HG02973 (cell line): ENCODE results near the gene NLRC4.
"Not testable (repeated sequence)": the region's sequence is repeated elsewhere in the genome, so short reads cannot be mapped to it uniquely, and the experiment has no call there.

Experiments
- ATAC-seq: cut with Tn5 transposase; IDR thresholded peaks from one replicate; pipeline ENCODE4 v1.9.1; 2021; ENCODE audit warnings: moderate library complexity; ENCODE audit not compliant: unreplicated experiment

NLRC4 gene

DNA sequence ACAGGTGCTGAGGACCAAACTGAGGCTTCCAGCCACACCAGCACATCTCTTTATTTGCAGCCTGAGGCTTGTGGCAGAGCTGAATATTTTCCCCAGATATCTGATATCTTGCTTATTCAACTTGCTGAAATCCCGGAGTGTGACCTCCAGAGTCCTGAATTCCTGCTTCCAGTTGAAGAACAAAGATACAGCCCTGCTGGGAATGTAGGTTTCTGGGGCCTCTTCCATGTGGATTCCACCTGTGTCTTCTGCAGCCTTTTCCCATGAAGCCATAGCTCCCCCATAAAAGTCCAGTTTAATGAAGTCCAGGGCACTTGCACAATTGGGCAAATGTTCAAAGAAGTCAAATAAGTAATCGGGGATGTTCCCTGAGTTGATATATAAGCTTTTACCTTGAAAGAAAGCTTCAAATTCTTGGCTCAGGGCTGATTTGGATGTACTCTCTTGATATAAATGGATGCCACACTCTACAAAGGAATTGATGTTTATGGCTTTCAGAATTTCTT is 14.9 kb downstream of the NLRC4 start:
- no peak for ATAC-seq

DNA sequence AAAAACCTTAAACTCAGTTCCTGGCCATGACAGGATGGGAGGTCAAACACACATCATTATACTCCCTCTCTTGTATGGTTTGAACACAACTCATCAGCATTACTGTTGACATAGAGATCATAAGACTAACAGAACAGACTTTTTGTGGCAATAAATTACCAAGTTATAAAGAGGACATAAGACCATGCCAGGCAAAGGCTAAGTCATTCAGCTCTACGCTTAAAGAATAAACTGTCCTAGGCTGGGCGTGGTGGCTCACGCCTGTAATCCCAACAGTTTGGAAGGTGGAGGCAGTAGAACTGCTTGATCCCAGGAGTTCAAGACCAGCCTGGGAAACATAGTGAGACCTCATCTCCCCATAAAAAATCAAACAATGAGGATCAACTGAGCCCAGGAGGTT is 16.4 kb downstream of the NLRC4 start:
- no peak for ATAC-seq

DNA sequence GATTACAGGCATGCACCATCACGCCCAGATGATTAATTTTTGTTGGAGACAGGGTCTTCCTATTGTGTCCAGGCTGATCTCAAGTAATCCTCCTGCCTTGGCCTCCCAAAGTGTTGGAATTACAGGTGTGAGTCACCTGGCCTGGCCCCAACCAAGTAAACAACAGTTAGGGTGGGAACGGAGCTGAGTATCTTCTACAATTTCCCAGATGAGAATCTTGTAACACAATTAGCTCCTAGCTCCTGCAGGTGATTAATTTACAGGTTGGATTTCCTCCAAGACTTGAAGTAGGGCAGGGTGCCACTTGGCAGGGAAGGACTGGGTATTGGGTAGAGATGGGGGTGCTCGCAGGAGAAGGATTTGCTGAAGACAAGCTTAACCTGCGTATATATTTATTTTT is 17.8 kb downstream of the NLRC4 start:
- ATAC-seq, result no peak

DNA sequence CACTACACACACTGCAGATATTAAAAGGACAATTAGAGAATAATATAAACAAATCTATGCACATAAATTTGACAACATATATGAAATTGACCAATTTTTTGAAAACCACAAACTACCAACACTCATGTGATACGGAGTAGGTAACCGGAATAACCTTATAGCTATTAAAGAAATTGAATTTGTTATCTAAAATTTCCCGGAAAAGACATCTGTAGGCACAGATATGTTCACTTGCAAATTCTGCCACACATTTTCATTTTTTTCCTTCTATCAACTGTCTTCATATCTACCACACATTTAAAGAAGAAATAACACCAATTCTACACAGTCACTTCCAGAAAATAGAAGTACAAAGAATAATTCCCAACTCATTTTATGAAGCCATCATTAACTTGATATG is 22.4 kb downstream of the NLRC4 start:
- ATAC-seq, result no peak

DNA sequence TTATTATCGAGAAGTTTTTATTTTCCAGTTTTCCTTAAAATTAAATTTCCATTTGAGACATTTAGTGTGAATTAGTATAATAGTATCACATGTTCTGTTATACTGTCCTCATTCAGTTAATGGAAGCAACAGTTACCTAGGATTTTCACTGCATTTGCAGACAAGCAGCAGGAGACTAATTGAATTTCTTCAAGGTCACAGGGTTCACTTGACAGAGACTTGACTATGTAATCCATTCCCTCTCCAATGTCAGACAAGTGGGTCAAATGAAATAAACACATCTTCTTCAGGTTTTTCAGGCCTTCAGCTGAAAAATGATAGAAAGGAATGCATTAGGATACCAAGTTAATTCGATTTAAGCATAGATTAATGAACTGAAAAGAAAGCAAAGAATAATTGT is 26.7 kb downstream of the NLRC4 start:
- ATAC-seq, result no peak

DNA sequence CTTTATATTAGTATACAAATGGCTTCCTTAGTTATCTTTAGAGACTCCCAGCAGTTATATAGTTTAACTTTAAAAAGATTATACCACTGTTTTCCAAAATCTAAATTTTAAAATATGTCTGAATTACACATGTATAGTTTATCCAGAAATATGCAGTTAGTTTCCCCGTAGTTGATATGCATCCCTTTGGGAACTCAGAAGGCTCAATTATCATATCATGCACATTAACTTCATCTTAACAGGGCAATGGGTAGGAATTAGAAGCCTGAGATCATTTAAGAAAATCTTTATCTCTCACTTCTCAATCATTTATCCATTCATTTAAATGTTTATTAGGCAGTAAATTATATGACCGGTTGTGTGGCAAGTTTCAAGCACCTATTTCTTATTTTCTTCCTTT is 27.2 kb downstream of the NLRC4 start:
- no peak for ATAC-seq

DNA sequence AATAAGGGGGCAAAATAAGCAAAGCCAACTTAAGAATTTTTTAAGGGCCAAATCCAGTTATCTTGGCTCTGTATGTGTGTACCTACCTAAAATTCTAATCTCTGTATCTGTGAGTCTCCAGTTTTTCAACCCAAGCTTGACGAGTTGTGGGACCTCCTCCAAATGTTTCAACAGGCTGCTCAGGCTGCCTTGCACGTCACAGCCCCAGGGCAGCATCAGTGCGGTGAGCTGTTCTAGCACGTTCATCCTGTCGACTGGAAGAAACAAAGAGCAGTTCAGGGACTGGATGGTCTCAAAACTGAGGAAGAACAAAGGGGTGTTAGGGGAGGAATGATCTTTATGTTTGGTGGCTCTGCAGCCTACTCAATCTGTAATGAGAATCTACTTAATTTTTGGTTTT is 29.4 kb downstream of the NLRC4 start:
- no peak for ATAC-seq

DNA sequence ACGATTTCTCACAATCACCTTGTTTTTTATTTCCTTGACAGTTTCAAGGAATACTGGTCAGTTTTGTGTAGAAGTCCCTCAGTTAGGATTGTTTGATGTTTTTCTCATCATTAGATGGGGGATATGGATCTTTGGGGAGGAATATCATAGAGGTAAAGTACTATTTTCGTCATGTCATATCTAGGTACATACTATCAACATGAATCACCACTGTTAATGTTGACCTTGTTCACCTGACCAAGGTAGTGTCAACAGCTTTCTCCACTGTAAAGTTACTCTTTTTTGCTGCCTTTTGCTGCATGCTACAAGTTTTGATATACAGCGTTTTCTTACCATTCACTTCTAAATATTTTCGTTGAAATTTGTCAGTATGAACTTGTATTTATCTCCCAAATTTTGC is 32.7 kb downstream of the NLRC4 start:
- ATAC-seq, result no peak

DNA sequence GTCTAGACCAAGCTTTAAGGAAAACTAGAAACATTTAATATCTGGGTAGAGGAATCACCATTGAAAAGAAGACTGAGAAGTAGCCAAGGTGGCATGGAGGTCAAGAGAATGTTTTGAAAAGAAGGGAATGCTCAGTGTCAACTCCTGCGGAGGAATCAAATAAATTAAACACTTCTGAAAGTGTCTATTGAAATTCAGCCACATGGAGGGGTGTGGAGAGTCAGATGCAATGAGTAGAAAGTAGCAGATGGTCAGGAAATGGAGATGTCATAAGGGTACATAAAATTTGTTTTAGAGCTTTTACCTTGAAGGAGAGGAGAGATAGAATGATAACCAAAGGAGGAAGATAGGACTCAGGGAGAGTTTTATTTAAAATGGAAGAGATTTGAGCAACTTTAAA is 35.1 kb downstream of the NLRC4 start:
- ATAC-seq, result no peak

DNA sequence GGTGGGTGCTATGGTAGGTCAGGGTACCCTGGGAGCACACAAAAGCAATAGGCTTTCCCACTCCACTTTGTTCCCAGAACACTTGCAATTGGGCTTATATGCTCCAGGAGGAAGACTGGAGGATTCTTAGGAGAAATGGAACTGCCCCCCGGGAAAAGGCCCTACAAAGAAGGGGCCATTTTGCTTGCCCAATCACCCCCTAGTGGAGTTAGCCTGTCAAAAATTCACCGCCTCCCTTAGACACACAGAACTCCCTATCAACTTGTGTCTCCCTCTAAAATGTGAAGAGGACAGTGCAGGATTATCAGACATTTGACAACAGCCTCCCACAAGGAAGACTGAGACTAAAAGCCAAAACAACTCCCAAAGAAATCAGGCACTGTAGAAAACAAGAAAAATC is 36.5 kb downstream of the NLRC4 start:
- no peak for ATAC-seq

DNA sequence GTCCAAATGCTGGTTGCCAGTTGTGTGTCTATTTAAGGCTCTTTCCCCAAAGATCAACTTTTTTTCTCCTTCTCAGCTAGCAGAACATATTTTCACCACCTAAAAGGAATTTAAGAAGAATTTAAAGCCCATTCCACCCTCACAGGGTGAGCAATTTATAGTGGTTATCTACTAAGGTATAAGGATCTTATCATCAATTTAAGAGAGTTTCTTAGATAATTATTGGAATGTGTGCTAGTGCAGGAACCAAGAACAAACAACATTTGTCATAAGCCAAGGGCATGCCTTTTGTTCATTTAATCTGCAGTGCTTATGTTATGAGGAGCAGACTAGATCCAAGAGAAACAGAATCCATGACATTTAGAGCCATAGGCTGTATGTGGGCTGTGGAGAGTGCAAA is 37.2 kb downstream of the NLRC4 start:
- ATAC-seq, result no peak

DNA sequence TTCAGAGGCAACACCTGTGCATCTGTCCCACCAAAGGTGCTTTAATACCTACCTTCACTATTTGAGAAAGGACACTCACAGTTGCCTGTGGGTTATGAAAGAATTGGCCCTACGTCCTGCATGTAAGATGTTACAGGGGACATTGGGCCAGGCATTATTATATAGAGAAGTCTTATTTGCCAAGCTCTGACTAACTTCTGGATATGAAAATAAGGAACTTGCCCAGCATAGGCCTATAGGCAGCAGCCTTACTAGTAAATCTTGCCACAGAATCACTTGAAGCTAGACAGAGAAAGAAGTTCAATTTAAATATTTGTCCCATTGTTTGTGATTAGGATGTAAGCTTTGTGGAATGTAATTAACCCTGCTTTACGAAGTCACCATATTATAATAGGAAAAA is 41.7 kb downstream of the NLRC4 start:
- ATAC-seq, result no peak

DNA sequence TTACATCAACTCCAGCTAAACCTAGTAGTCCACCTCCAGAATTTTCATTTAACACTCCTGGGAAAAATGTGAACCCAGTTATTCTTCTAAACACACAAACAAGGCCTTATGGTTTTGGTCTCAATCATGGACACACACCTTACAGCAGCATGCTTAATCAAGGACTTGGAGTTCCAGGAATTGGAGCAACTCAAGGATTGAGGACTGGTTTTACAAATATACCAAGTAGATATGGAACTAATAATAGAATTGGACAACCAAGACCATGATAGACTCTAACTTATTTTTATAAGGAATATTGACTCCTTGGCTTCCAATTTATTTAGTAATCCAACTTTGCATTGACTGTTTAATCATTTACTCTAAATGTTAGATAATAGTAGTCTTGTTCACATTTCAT is 44.2 kb downstream of the NLRC4 start:
- ATAC-seq, result no peak

DNA sequence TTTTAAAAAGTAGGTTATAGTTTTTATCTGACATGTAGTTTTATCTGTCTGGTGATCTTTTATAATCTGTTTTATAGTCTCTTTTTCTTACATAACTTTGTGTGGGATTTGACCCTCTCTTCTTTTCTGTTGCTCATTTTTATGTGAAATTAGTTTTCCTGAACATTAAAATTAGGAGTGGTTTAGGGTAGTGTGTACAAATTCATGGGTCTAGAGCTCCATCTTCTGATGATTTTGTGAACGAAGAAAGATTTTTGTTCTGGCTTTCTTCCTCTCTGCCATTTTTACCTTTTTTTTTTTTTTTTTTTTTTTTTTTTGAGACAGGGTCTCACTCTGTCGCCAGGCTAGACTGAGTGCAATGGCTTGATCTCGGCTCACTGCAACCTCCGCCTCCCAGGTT is 52.4 kb downstream of the NLRC4 start:
- no peak for ATAC-seq

DNA sequence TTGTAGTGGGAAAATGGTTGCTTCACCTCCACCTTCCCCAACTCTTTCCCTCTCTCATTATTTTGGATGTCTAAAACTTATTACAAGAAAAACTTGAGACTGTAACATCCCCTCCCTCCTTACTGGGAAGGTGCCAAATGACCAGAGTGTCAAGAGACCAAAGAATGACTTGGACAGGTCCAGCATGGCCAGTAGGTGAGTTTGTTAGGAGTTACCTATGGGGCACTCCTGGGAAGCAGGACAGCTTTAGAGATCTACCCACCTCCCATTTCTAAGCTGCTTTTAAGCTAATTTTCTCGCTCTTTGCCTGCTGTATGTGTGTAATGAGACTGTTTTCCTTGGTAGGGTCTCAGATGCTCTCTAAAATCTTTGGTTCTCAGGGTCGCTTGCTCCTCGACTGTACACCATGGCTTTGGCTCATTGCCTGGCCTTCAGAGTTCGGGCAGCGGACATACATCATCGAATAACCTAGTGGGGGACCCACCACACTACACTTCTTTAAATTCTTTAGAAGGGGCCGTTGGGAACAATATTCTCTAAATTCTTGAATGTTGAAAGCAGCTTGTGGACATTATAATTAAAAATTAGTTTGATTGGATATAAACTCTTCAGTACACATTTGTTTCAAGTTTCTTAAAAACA is 53.8 kb downstream of the NLRC4 start:
- no peak for ATAC-seq

DNA sequence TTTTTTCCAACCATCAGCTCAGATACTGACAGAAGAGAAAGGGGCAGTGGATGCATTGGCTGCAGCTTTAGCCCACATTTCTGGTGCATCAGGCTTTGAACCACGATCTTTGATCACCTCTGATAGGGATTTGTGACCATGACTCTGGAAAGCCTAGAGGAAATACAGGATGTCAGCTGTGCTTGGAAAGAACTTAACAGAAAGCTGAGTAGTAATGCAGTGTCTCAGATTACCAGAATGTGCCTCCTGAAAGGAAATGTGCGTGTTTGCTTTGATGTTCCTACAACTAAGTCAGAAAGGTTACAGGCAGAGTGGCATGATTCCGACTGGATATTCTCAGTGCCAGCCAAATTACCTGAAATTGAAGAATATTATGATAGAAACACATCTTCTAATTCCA is 61.3 kb downstream of the NLRC4 start:
- ATAC-seq, result not testable (repeated sequence)

DNA sequence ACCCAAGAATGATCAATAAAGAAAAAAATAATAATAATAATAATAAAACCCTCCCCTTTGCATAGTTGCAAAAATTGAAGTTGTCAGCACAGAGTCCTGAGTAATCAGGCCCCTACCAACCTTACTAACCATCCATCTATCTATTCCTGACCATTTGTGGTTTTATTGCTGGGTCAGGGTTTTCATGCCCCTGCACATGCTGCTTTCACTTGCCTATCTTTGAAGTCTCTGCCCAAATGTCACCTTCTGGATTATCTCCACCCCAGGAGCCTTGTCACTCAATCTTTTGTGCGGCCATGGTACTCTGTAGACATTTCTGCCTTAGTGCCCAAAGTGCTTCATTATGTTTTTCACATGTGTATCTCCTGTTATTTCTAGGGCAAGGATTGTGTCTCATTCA is 63.9 kb downstream of the NLRC4 start:
- no peak for ATAC-seq

DNA sequence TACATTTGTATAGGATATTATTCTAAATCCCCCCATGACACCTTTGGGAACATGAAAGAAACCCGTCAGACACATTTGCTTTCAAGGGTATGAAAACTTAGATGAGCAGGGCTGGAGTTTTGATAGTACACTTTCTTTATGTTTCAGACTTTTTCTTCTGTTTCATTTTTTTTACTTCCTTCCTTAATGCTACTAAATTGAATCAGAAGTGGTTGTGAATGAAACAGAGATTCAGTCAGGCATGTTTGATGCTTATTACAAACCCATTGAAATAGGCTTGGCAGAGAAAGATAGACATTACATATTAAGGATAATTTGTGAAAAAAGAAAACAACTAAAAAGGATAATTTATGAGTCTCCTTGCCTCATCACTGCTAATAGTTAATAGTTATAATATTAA is 72.3 kb downstream of the NLRC4 start:
- ATAC-seq, result no peak

DNA sequence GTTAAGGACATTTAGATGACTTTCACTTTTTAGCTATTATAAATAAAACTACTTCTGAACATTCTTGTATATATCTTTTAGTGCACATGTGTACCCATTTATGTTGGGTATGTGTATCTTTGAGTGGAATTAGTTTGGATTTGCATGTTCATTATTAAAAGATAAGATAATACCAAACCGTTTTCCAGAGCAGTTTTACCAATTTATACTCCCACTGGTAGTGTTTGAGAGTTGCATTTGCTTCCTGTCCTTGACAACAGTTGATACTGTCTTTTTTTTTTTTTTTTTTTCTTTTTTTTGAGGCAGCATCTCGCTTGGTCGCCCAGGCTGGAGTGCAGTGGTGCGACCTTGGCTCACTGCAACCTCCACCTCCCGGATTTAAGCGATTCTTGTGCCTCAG is 75.7 kb downstream of the NLRC4 start:
- peak; percentile 3 for ATAC-seq

DNA sequence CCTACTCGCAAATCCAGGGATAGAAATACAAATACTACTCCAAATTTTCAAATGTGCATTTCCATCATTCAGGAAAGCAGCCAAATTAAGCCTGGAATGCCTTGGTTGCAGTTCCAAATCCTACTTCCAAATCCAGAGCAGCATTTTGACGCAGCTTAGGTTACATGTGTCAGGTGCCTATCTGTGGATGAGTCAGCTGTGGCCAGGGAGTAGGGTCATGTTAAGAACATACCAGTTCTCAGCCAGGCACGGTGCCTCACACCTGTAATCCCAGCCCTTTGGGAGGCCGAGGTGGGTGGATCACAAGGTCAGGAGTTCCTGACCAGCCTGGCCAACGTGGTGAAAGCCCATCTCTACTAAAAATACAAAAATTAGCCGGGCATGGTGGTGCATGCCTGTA is 82.0 kb downstream of the NLRC4 start:
- ATAC-seq, result no peak
